Measurements from ENCODE around the gene KLHL40.
A peak's percentile ranks its signal among the peaks of the same experiment; 100 is the strongest.

The KLHL40 gene

DNA sequence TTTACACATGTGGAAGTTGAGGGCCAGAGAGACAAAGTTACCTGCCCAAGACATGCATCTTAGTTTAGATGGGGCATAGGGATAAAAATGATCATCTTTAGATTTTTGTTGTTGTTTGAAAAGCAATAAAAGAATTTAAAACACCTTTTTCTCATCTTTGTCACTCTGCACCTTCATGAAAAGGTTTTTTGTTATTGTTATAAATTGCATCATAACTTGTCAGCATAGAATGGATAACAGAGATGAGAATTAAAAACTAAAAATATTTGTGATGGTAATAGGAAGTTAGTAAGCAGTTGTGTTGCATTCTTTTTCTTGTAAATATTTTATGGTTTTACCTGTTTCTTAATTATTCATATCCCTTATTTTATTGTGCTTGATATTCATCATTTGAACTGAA is 45.2 kb upstream of the KLHL40 start:
- H3K27ac ChIP-seq (ENCODE audit: poor library complexity, severe bottlenecking), result no peak overlapping the region
- H3K9me3 ChIP-seq (ENCODE audit: severe bottlenecking), result no peaks in the 10 kb centered on the region
- no peaks in the 10 kb centered on the region for H3K27me3 ChIP-seq (ENCODE audit: insufficient read depth, poor library complexity, severe bottlenecking)
- no peaks in the 10 kb centered on the region for H3K4me1 ChIP-seq (ENCODE audit: insufficient read depth, poor library complexity, severe bottlenecking)
- H3K36me3 ChIP-seq (ENCODE audit: low read depth), result peaks cover 97% of the 10 kb centered on the region
- H3K4me3 ChIP-seq (ENCODE audit: severe bottlenecking), result no peak overlapping the region
- TF ChIP-seq, protein P1, sequence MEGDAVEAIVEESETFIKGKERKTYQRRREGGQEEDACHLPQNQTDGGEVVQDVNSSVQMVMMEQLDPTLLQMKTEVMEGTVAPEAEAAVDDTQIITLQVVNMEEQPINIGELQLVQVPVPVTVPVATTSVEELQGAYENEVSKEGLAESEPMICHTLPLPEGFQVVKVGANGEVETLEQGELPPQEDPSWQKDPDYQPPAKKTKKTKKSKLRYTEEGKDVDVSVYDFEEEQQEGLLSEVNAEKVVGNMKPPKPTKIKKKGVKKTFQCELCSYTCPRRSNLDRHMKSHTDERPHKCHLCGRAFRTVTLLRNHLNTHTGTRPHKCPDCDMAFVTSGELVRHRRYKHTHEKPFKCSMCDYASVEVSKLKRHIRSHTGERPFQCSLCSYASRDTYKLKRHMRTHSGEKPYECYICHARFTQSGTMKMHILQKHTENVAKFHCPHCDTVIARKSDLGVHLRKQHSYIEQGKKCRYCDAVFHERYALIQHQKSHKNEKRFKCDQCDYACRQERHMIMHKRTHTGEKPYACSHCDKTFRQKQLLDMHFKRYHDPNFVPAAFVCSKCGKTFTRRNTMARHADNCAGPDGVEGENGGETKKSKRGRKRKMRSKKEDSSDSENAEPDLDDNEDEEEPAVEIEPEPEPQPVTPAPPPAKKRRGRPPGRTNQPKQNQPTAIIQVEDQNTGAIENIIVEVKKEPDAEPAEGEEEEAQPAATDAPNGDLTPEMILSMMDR (IDR thresholded peaks at IDR 0.05; ENCODE audit: poor library complexity, severe bottlenecking), result no peak
- no peak for DNase-seq (ENCODE audit: low spot score)
- ATAC-seq (ENCODE audit: low read depth), result no peak

DNA sequence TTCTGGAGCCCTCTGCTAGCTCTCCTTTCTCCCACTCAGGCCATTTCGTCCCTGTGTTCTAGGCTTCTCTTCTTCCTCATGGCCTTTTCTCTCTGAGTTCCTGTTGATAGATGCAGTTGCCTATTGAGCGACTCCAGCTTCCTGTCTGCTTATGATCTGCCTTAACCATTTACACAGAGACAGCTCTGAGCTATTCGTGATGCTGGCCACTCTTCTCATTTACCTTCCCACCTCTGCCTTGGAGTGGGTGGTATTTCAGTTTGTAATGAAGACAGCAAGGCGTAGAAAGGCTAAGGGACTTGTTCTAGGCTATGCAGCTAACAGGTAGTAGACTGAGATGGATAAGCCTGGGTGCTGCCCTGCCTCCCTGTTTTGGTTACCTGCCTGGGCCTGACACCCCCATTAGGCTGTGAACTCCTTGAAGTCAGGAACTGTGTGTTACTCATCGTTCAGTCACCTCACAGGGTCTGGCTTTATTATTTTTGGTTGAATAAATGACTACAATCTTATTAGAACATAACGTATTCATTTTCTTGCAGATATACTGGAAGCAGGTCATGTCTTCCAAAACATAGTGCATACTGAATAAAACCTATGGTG is 44.5 kb upstream of the KLHL40 start:
- DNase-seq (ENCODE audit: low spot score) (no peak), ATAC-seq (ENCODE audit: low read depth) (0 out of 3 replicates have a peak, but pooled peaks have one; percentile 21)
- Histone ChIP-seq H3K4me3 (ENCODE audit: severe bottlenecking) (no peak overlapping the region), H3K27ac (ENCODE audit: poor library complexity, severe bottlenecking) (no peak overlapping the region), H3K9me3 (ENCODE audit: severe bottlenecking) (no peaks in the 10 kb centered on the region), H3K27me3 (ENCODE audit: insufficient read depth, poor library complexity, severe bottlenecking) (no peaks in the 10 kb centered on the region), H3K4me1 (ENCODE audit: insufficient read depth, poor library complexity, severe bottlenecking) (no peaks in the 10 kb centered on the region), H3K36me3 (ENCODE audit: low read depth) (peaks cover 97% of the 10 kb centered on the region)
- TF ChIP-seq, protein P1 (IDR thresholded peaks at IDR 0.05; ENCODE audit: poor library complexity, severe bottlenecking), result no peak

- ATAC-seq (ENCODE audit: low read depth), result no peak
- Histone ChIP-seq H3K9me3 (ENCODE audit: severe bottlenecking) (no peaks in the 10 kb centered on the region), H3K27me3 (ENCODE audit: insufficient read depth, poor library complexity, severe bottlenecking) (no peaks in the 10 kb centered on the region), H3K4me3 (ENCODE audit: severe bottlenecking) (no peak overlapping the region), H3K36me3 (ENCODE audit: low read depth) (peaks cover 45% of the 10 kb centered on the region), H3K27ac (ENCODE audit: poor library complexity, severe bottlenecking) (no peak overlapping the region), H3K4me1 (ENCODE audit: insufficient read depth, poor library complexity, severe bottlenecking) (peaks cover 20% of the 10 kb centered on the region)
- TF ChIP-seq, protein P1 (IDR thresholded peaks at IDR 0.05; ENCODE audit: poor library complexity, severe bottlenecking), result no peak
- no peak for DNase-seq (ENCODE audit: low spot score)
These were observed 37.4 kb upstream of the KLHL40 start for GRCh38 chr3:42647821-42648459.

- Histone ChIP-seq H3K9me3 (ENCODE audit: severe bottlenecking) (no peaks in the 10 kb centered on the region), H3K4me1 (ENCODE audit: insufficient read depth, poor library complexity, severe bottlenecking) (peaks cover 22% of the 10 kb centered on the region), H3K27me3 (ENCODE audit: insufficient read depth, poor library complexity, severe bottlenecking) (no peaks in the 10 kb centered on the region), H3K27ac (ENCODE audit: poor library complexity, severe bottlenecking) (no peak overlapping the region), H3K36me3 (ENCODE audit: low read depth) (peaks cover 34% of the 10 kb centered on the region), H3K4me3 (ENCODE audit: severe bottlenecking) (no peak overlapping the region)
- TF ChIP-seq, protein P1 (IDR thresholded peaks at IDR 0.05; ENCODE audit: poor library complexity, severe bottlenecking), result no peak
- ATAC-seq (ENCODE audit: low read depth), result no peak
- DNase-seq (ENCODE audit: low spot score), result no peak
These were observed 36.3 kb upstream of the KLHL40 start for GRCh38 chr3:42649006-42649405.

DNA sequence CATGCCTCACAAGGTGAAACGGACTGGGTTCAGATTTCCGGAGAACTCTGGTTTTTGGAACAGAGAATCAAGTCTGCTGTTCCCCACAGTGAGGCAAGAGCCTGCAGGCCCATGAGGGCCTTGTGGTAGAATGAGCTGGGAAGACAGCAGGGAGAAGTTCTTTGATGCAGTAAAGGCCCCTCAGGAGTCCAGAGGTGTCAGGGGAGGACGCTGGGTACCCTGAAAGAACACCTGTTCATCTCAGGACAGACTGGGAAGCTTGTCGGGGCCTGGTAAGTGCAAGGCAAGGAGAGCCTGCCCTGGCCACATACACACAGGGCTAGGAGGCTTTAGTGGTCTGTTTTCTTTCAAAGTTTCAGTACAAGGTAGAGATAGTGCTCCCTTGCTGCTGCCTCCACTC is 35.6 kb upstream of the KLHL40 start:
- DNase-seq (ENCODE audit: low spot score) (no peak), ATAC-seq (ENCODE audit: low read depth) (no peak)
- peaks cover 22% of the 10 kb centered on the region for H3K4me1 ChIP-seq (ENCODE audit: insufficient read depth, poor library complexity, severe bottlenecking)
- H3K27me3 ChIP-seq (ENCODE audit: insufficient read depth, poor library complexity, severe bottlenecking), result no peaks in the 10 kb centered on the region
- no peak overlapping the region for H3K4me3 ChIP-seq (ENCODE audit: severe bottlenecking)
- peaks cover 27% of the 10 kb centered on the region for H3K36me3 ChIP-seq (ENCODE audit: low read depth)
- H3K9me3 ChIP-seq (ENCODE audit: severe bottlenecking), result no peaks in the 10 kb centered on the region
- TF ChIP-seq, protein P1 (IDR thresholded peaks at IDR 0.05; ENCODE audit: poor library complexity, severe bottlenecking), result no peak
- no peak overlapping the region for H3K27ac ChIP-seq (ENCODE audit: poor library complexity, severe bottlenecking)
